Jurkat, Clone E6-1 (cell line): ENCODE measurements around the gene RETSAT.
"Not testable (repeated sequence)": the region's sequence is repeated elsewhere in the genome, so short reads cannot be mapped to it uniquely, and the experiment has no call there.

Experiments used
- DNase-seq: peaks from one replicate; pipeline ENCODE4 v3.0.0-alpha.2; 2011; ENCODE audit warnings: low read depth, low spot score
- H3K4me3 ChIP-seq: 2 replicates; pipeline ENCODE4 v1.5.1; 2011; ENCODE audit warnings: mild to moderate bottlenecking, low read length, control low read depth, moderate library complexity

RETSAT gene

GRCh38 chr2:85383850-85384249, 29.5 kb upstream of the RETSAT start:
- H3K4me3 ChIP-seq = no peak overlapping the region
- no peak for DNase-seq

- not testable (repeated sequence) for DNase-seq, H3K4me3 ChIP-seq
These were observed 28.8 kb upstream of the RETSAT start for GRCh38 chr2:85383151-85383550.

GRCh38 chr2:85380048-85380447, 25.7 kb upstream of the RETSAT start:
- no peak for DNase-seq
- H3K4me3 ChIP-seq = no peak overlapping the region

GRCh38 chr2:85378257-85378656, 23.9 kb upstream of the RETSAT start:
- no peak for DNase-seq
- no peak overlapping the region for H3K4me3 ChIP-seq

GRCh38 chr2:85377083-85377482, 22.8 kb upstream of the RETSAT start:
- no peak for DNase-seq

GRCh38 chr2:85376291-85377065, 22.1 kb upstream of the RETSAT start:
- DNase-seq = no peak
- H3K4me3 ChIP-seq = no peak overlapping the region

More at GRCh38 chr2:85377083-85377482, 22.8 kb upstream of the RETSAT start:
- H3K4me3 ChIP-seq = no peak overlapping the region

- DNase-seq = no peak
- H3K4me3 ChIP-seq = no peak overlapping the region
These were observed 16.7 kb upstream of the RETSAT start for GRCh38 chr2:85371045-85371444.

GRCh38 chr2:85369500-85369899, 15.2 kb upstream of the RETSAT start:
- no peak for DNase-seq
- no peak overlapping the region for H3K4me3 ChIP-seq

GRCh38 chr2:85368921-85369320, 14.6 kb upstream of the RETSAT start:
- no peak for DNase-seq
- H3K4me3 ChIP-seq = no peak overlapping the region

- DNase-seq = no peak
- H3K4me3 ChIP-seq = no peak overlapping the region
These were observed 12.9 kb upstream of the RETSAT start for GRCh38 chr2:85367180-85367579.

GRCh38 chr2:85362653-85363387, 8.5 kb upstream of the RETSAT start:
- not testable (repeated sequence) for DNase-seq, H3K4me3 ChIP-seq

GRCh38 chr2:85357736-85358135, 3.4 kb upstream of the RETSAT start:
- DNase-seq = no peak
- no peak overlapping the region for H3K4me3 ChIP-seq

GRCh38 chr2:85356186-85356585, 1.9 kb upstream of the RETSAT start:
- H3K4me3 ChIP-seq = no peak overlapping the region
- DNase-seq = no peak

GRCh38 chr2:85355521-85355920, 1.2 kb upstream of the RETSAT start:
- H3K4me3 ChIP-seq = peak overlapping the region; percentile 82

GRCh38 chr2:85355073-85355410, 714 bp upstream of the RETSAT start:
- H3K4me3 ChIP-seq = peak overlapping the region; percentile 82
- DNase-seq = no peak

More at GRCh38 chr2:85355521-85355920, 1.2 kb upstream of the RETSAT start:
- DNase-seq = no peak

- H3K4me3 ChIP-seq = peak overlapping the region; percentile 82
- DNase-seq = no peak
These were observed 447 bp downstream of the RETSAT start for GRCh38 chr2:85353876-85354285.

GRCh38 chr2:85347599-85347998, 6.7 kb downstream of the RETSAT start:
- H3K4me3 ChIP-seq = no peak overlapping the region
- DNase-seq = no peak

- no peak overlapping the region for H3K4me3 ChIP-seq
- DNase-seq = no peak
These were observed 9.9 kb downstream of the RETSAT start for GRCh38 chr2:85344356-85344954.

GRCh38 chr2:85343207-85343895, 11.0 kb downstream of the RETSAT start:
- DNase-seq, H3K4me3 ChIP-seq: not testable (repeated sequence)

GRCh38 chr2:85342156-85342555, 12.2 kb downstream of the RETSAT start:
- DNase-seq = no peak
- H3K4me3 ChIP-seq = no peak overlapping the region
